Activated CD8-positive, alpha-beta memory T cell treated with anti-CD3 and anti-CD28 coated beads, Interleukin-2, amount 10 ng/mL, durations not matched to agents 7 days and 5 days (primary cell): Measurements from ENCODE around the gene SEC63. TPM values are rescaled to one million over a fixed set of nuclear protein-coding genes. Genes with fewer than 3 reads are reported as not detected.
A peak's percentile ranks its signal among the peaks of the same experiment; 100 is the strongest.
"Not testable (repeated sequence)": the region's sequence is repeated elsewhere in the genome, so short reads cannot be mapped to it uniquely, and the experiment has no call there.

Source experiments
- ATAC-seq: fragments of 150-1000 bp; cut with Tn5 transposase; one replicate; pipeline ENCODE4 v1.10.0; 2021; ENCODE audit warnings: moderate library complexity
- CTCF ChIA-PET: fragments of 350-600 bp; sonication (Branson Sonifier 250); formaldehyde crosslinking; loops from one replicate; lab custom pipeline; 2021; ENCODE audit warnings: antibody characterized with exemption; lab: Charles Lee
- DNase-seq: peaks from one replicate; pipeline ENCODE4 v3.0.0-alpha.2; 2020
- H3K27ac Mint-ChIP-seq: one replicate; pipeline ENCODE4 v1.8.0; 2021; ENCODE audit warnings: mild to moderate bottlenecking, mixed read lengths
- H3K27me3 Mint-ChIP-seq: one replicate; pipeline ENCODE4 v1.8.0; 2021; ENCODE audit warnings: mixed read lengths
- H3K36me3 Mint-ChIP-seq: one replicate; pipeline ENCODE4 v1.8.0; 2021; ENCODE audit warnings: mild to moderate bottlenecking, mixed read lengths
- H3K4me1 Mint-ChIP-seq: one replicate; pipeline ENCODE4 v1.8.0; 2021; ENCODE audit warnings: mixed read lengths
- H3K4me3 Mint-ChIP-seq: one replicate; pipeline ENCODE4 v1.8.0; 2021; ENCODE audit warnings: mild to moderate bottlenecking, moderate library complexity, mixed read lengths
- H3K9me3 Mint-ChIP-seq: one replicate; pipeline ENCODE4 v1.8.0; 2022; ENCODE audit warnings: low read depth, mixed read lengths
- total RNA-seq, 2 experiments: library from RNA; stranded (reverse); gene quantifications; one replicate each; pipeline ENCODE4 v1.2.3, GENCODE V29; 2021

Gene SEC63
- 10 to 100 TPM; 55.6 to 79.8 TPM for total RNA-seq

GRCh38 chr6:107957909-107958688 lies at the start of gene SEC63:
TSS of gene SEC63 (minus strand) at chr6:107958208. CDS start at chr6:107958009, 199 bp downstream.
- CTCF ChIA-PET = interaction anchor here (0.6 to 1.4 kb wide), 3 partner anchors 14 to 111 kb away, joined by 3 to 4 read pairs (median 3); no protein-coding TSS in a partner anchor
- peak; percentile 97 for ATAC-seq

DNA sequence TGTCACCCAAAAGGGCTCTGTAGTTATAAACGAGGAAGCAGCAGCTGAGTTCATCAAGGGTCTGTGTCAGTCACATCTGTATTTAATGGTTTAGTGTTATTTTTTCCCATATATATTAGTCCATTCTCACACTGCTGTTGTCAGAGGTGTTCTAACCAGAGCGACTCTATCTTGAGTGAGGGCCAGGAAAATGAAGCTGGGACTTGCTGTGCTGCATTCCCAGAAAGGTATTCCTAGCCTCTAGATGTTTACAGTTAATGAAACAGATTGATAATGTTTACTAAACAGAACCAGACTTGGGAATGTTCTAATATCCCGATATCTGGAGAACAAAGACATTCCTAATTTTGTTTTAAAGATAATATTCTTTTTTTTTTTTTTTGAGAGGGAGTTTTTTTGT lies 48.0 kb upstream of the SEC63 start:
- no peak for ATAC-seq
- no peak overlapping the region for H3K4me3 Mint-ChIP-seq
- peaks cover 9% of the 10 kb centered on the region for H3K27me3 Mint-ChIP-seq
- H3K9me3 Mint-ChIP-seq = peaks cover 12% of the 10 kb centered on the region
- DNase-seq = no peak
- no peaks in the 10 kb centered on the region for H3K4me1 Mint-ChIP-seq
- H3K36me3 Mint-ChIP-seq = peaks cover 5% of the 10 kb centered on the region
- CTCF ChIA-PET = no interaction called here
- H3K27ac Mint-ChIP-seq = no peak overlapping the region

More at GRCh38 chr6:107957909-107958688, at the start of gene SEC63:
- H3K4me3 Mint-ChIP-seq = peak within 1 kb of the TSS; percentile 99
- no peaks in the 10 kb centered on the region for H3K9me3 Mint-ChIP-seq
- DNase-seq = peak; percentile 98
- H3K27ac Mint-ChIP-seq = peak within 1 kb of the TSS; percentile 99
- peaks cover 16% of the 10 kb centered on the region for H3K36me3 Mint-ChIP-seq
- H3K4me1 Mint-ChIP-seq = peaks cover 30% of the 10 kb centered on the region
- H3K27me3 Mint-ChIP-seq = peaks cover 11% of the 10 kb centered on the region

- H3K9me3 Mint-ChIP-seq = peaks cover 12% of the 10 kb centered on the region
- H3K27me3 Mint-ChIP-seq = peaks cover 9% of the 10 kb centered on the region
- H3K27ac Mint-ChIP-seq = no peak overlapping the region
- peaks cover 5% of the 10 kb centered on the region for H3K36me3 Mint-ChIP-seq
- no peak overlapping the region for H3K4me3 Mint-ChIP-seq
- H3K4me1 Mint-ChIP-seq = no peaks in the 10 kb centered on the region
- CTCF ChIA-PET = interaction anchor here (0.8 kb wide), 1 partner anchor 20 kb away, joined by 3 read pairs; no protein-coding TSS in a partner anchor
- DNase-seq (no peak), ATAC-seq (no peak)
Measured at GRCh38 chr6:108004861-108005260, 46.9 kb upstream of the SEC63 start.

DNA sequence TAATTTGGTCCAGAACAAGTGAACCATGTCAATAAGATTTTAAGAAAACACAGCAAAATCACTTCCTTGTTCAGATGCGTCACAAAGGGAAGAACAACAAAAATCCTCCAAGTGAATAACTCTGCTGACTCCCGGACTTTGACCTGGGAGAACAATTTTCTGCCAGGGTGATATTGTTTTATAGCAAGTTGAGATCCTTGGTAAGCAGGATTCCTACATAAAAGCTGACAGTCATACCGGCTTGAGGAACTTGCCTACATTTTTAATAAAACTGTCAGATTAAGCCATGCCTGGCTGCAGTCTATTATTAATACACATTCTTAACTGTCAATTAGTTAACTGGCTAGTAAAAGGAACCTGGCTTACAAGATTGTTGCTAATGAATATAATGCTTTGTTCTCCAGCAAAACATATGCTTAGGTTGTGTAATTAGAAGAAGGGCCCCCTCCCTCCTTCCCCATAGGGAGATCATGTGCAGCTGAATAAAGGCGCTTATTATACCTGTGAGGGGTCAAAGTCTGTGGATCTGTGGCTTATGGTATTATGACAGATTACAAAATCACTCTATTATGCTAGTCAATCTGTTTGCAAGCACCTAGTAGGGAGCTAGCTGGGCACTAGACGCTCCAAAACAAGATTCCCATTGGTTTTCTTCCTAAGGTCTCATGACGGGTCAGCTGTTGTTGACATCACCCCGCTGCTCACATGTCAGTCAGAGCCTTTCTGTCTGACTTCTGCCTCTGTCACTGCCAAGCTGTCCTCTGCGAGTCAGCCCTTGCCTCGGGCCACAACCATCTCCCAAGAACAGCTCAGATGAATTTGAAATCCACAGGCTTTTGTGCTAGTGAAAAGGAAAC lies 44.6 kb upstream of the SEC63 start:
- Mint-ChIP-seq H3K4me3 (no peak overlapping the region), H3K27ac (no peak overlapping the region), H3K9me3 (peaks cover 2% of the 10 kb centered on the region), H3K27me3 (peaks cover 9% of the 10 kb centered on the region), H3K4me1 (no peaks in the 10 kb centered on the region), H3K36me3 (no peaks in the 10 kb centered on the region)
- ATAC-seq (no peak), DNase-seq (no peak)
- CTCF ChIA-PET = no interaction called here

DNA sequence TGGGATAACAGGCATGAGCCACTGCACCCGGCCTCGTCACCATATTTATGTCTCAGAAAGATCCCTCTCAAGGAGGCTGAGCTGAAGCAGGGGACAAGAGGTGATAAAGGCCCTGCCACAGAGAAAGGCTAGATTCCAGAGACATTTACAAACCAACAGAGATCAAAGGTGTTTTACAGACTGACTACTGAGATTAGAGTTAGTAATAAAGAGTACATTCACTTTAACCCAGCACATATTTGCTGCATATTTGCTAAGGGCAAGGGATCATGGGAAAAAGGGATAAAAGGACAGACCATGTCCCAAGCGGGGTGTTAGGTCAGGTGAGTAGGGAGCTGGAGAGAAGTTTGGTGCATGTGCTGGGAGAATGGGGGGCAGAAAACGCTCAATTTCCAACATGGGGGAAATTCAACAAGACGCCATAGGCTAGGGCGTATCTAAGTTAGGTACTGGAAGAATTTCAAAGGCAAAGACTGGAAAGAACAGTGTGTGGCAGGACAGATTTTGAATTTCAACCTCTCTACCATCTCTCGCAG lies 43.8 kb upstream of the SEC63 start:
- H3K27ac Mint-ChIP-seq = no peak overlapping the region
- H3K27me3 Mint-ChIP-seq = peaks cover 9% of the 10 kb centered on the region
- CTCF ChIA-PET = no interaction called here
- no peak for DNase-seq
- no peak for ATAC-seq
- H3K4me3 Mint-ChIP-seq = no peak overlapping the region
- H3K9me3 Mint-ChIP-seq = no peaks in the 10 kb centered on the region
- H3K4me1 Mint-ChIP-seq = no peaks in the 10 kb centered on the region
- no peaks in the 10 kb centered on the region for H3K36me3 Mint-ChIP-seq

- ATAC-seq, CTCF ChIA-PET, DNase-seq, H3K4me1 Mint-ChIP-seq, H3K27me3 Mint-ChIP-seq, H3K36me3 Mint-ChIP-seq, H3K27ac Mint-ChIP-seq, H3K4me3 Mint-ChIP-seq, H3K9me3 Mint-ChIP-seq: not testable (repeated sequence)
Measured at GRCh38 chr6:108000259-108000658, 42.3 kb upstream of the SEC63 start.

DNA sequence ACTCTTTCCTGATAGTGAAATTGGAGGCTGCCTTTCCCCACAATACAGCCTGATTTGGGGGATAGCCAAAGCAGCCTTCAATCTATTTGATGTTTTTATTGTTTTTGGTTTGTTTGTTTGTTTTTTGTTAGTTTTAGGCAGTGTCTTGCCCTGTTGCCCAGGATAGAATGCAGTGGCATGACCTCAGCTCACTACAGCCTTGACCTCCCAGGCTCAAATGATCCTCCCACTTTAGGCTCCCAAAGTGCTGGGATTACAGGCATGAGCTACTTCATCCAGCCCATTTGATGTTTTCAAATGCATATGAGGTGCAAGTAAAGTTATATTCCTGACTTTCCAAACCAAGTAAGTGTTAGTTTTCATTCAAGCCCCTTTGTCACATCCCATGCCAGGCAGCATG lies 41.3 kb upstream of the SEC63 start:
- CTCF ChIA-PET = no interaction called here
- H3K9me3 Mint-ChIP-seq = no peaks in the 10 kb centered on the region
- peaks cover 9% of the 10 kb centered on the region for H3K27me3 Mint-ChIP-seq
- ATAC-seq (no peak), DNase-seq (no peak)
- H3K4me1 Mint-ChIP-seq = no peaks in the 10 kb centered on the region
- no peak overlapping the region for H3K4me3 Mint-ChIP-seq
- H3K27ac Mint-ChIP-seq = no peak overlapping the region
- H3K36me3 Mint-ChIP-seq = no peaks in the 10 kb centered on the region

DNA sequence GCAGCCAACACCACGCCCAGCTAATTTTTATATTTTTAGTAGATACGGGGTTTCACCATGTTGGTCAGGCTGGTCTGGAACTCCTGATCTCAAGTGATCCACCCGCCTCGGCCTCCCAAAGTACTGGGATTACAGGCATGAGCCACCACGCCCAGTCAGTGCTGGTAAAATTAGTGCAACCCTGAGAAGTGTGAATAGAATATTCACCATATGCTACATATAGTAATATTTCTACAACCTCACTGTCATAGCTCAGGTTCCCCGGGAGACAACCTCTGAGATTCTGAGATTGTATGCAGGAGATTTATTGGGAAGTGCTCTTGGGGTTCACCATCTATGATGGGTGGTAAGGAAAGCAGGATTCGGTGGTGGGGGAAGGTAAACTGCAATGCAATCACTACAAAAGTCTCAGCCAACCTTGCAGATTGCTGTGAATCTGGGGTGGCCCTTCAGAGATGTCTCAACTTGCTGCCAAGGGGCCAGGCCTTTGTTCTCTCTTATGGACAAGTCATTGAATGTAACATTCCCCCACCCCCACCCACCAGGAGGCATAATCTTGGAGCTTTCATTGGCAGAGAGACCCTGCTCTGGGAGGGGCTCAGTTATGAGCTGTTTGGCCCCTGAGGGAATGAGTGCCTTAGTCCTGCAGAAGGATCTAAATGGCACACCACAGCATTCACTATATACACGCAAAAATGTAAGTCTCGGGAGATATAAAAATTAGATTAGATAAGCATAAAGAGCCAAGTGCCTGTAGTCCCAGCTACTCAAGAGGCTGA lies 34.0 kb upstream of the SEC63 start:
- no peak overlapping the region for H3K27ac Mint-ChIP-seq

GRCh38 chr6:107991061-107991460 lies 33.1 kb upstream of the SEC63 start:
- Mint-ChIP-seq H3K4me3 (no peak overlapping the region), H3K36me3 (no peaks in the 10 kb centered on the region), H3K9me3 (no peaks in the 10 kb centered on the region), H3K27ac (peak overlapping the region; percentile 29), H3K4me1 (peaks cover 8% of the 10 kb centered on the region), H3K27me3 (no peaks in the 10 kb centered on the region)
- no peak for DNase-seq
- ATAC-seq = no peak
- CTCF ChIA-PET = interaction anchor here (1.0 to 1.5 kb wide), 2 partner anchors 8 to 59 kb away, joined by 3 to 4 read pairs; no protein-coding TSS in a partner anchor

More for the DNA sequence above, 34.0 kb upstream of the SEC63 start:
- Mint-ChIP-seq H3K36me3 (no peaks in the 10 kb centered on the region), H3K4me3 (no peak overlapping the region), H3K9me3 (no peaks in the 10 kb centered on the region), H3K27me3 (no peaks in the 10 kb centered on the region), H3K4me1 (peaks cover 8% of the 10 kb centered on the region)
- ATAC-seq (no peak), DNase-seq (no peak)
- CTCF ChIA-PET = interaction anchor here (1.0 to 1.5 kb wide), 2 partner anchors 9 to 58 kb away, joined by 3 to 4 read pairs; no protein-coding TSS in a partner anchor

- not testable (repeated sequence) for H3K9me3 Mint-ChIP-seq, H3K36me3 Mint-ChIP-seq, DNase-seq, H3K27ac Mint-ChIP-seq, ATAC-seq, H3K27me3 Mint-ChIP-seq, H3K4me3 Mint-ChIP-seq, H3K4me1 Mint-ChIP-seq
- CTCF ChIA-PET = interaction anchor here (1.0 kb wide), 1 partner anchor 8 kb away, joined by 3 read pairs; no protein-coding TSS in a partner anchor
Measured at GRCh38 chr6:107990587-107990986, 32.6 kb upstream of the SEC63 start.

GRCh38 chr6:107989166-107990094 lies 31.4 kb upstream of the SEC63 start:
- H3K27me3 Mint-ChIP-seq = peaks cover 6% of the 10 kb centered on the region
- no peaks in the 10 kb centered on the region for H3K36me3 Mint-ChIP-seq
- no peak overlapping the region for H3K27ac Mint-ChIP-seq
- DNase-seq (no peak), ATAC-seq (no peak)
- H3K9me3 Mint-ChIP-seq = no peaks in the 10 kb centered on the region
- no peak overlapping the region for H3K4me3 Mint-ChIP-seq
- H3K4me1 Mint-ChIP-seq = peaks cover 8% of the 10 kb centered on the region
- CTCF ChIA-PET = no interaction called here

GRCh38 chr6:107988570-107988969 lies 30.6 kb upstream of the SEC63 start:
- DNase-seq (no peak), ATAC-seq (no peak)
- H3K9me3 Mint-ChIP-seq = no peaks in the 10 kb centered on the region
- no peak overlapping the region for H3K4me3 Mint-ChIP-seq
- H3K4me1 Mint-ChIP-seq = peaks cover 8% of the 10 kb centered on the region
- CTCF ChIA-PET = no interaction called here
- no peak overlapping the region for H3K27ac Mint-ChIP-seq
- H3K27me3 Mint-ChIP-seq = peaks cover 10% of the 10 kb centered on the region
- H3K36me3 Mint-ChIP-seq = no peaks in the 10 kb centered on the region
